B cell (primary cell): ENCODE results near the gene SYNDIG1L. TPM values are rescaled to one million over a fixed set of nuclear protein-coding genes. Genes with fewer than 3 reads are reported as not detected.

ENCODE experiments used
- ATAC-seq: fragments of 200-7000 bp; cut with Tn5 transposase; one replicate; pipeline ENCODE4 v1.10.0; 2021; ENCODE audit warnings: low read depth, mild to moderate bottlenecking, moderate number of reproducible peaks, moderate library complexity
- CTCF ChIA-PET: fragments of 350-600 bp; sonication (Branson Sonifier 250); formaldehyde crosslinking; loops from one replicate; lab custom pipeline; 2021; ENCODE audit warnings: antibody characterized with exemption, inconsistent platforms; lab: Charles Lee
- POLR2A ChIA-PET: fragments of 350-600 bp; sonication (Branson Sonifier 250); formaldehyde crosslinking; loops from one replicate; lab custom pipeline; 2021; ENCODE audit warnings: antibody characterized with exemption; lab: Charles Lee
- DNase-seq: peaks from one replicate; pipeline ENCODE4 v3.0.0; 2013
- H2AFZ ChIP-seq: 2 replicates; pipeline ENCODE4 v1.6.1; 2012; ENCODE audit warnings: mild to moderate bottlenecking, low read depth, low read length; ENCODE audit not compliant: insufficient read depth, poor library complexity, severe bottlenecking
- H3K27ac ChIP-seq, 2 donors: 1 replicate in 1 of 2; 2 replicates in 1 of 2; pipeline ENCODE4 v1.5.1; 2012 to 2013; ENCODE audit warnings: low read length in 2 of 2, mild to moderate bottlenecking in 2 of 2, moderate library complexity in 1 of 2
- H3K27me3 ChIP-seq, 4 experiments: fragments of 200-600 bp in 1 of 4; sonication (generic) in 1 of 4; replicated peaks in 1 of 4; 1 replicate in 2 of 4; 2 replicates in 2 of 4; pipeline versions ENCODE4 v1.6.1 to v1.7.0; 2013 to 2016; ENCODE audit warnings: low read length in 3 of 4, mild to moderate bottlenecking in 2 of 4, mixed read lengths in 1 of 4, moderate library complexity in 1 of 4; ENCODE audit not compliant: insufficient read depth in 4 of 4, control insufficient read depth in 3 of 4; ENCODE audit errors: control extremely low read depth in 1 of 4
- H3K36me3 ChIP-seq, 2 experiments: replicated peaks in 1 of 2; 1 replicate in 1 of 2; 2 replicates in 1 of 2; pipeline versions ENCODE4 v1.6.1 to v1.7.1; 2013; ENCODE audit warnings: low read length in 1 of 2; ENCODE audit not compliant: insufficient read depth in 2 of 2, control insufficient read depth in 1 of 2; ENCODE audit errors: control extremely low read depth in 1 of 2, extremely low read depth in 1 of 2
- H3K4me1 ChIP-seq, 2 donors: fragments of 200-600 bp in 1 of 2; sonication (generic) in 1 of 2; 1 replicate in 1 of 2; 2 replicates in 1 of 2; pipeline versions ENCODE4 v1.5.1 to v1.6.1; 2013 to 2017; ENCODE audit warnings: low read length in 2 of 2; ENCODE audit not compliant: control insufficient read depth in 2 of 2, insufficient read depth in 2 of 2
- H3K4me2 ChIP-seq: replicated peaks from 2 replicates; pipeline ENCODE3; 2012; ENCODE audit warnings: mild to moderate bottlenecking, low read depth, low read length; ENCODE audit not compliant: poor library complexity, severe bottlenecking
- H3K4me3 ChIP-seq, 5 experiments: fragments of 200-600 bp in 1 of 5; sonication (generic) in 1 of 5; 1 replicate in 3 of 5; 2 replicates in 2 of 5; pipeline versions ENCODE4 v1.5.1 to v1.7.0; 2011 to 2016; ENCODE audit warnings: low read length in 4 of 5, mild to moderate bottlenecking in 4 of 5, low read depth in 2 of 5, control low read depth in 1 of 5, moderate library complexity in 1 of 5; ENCODE audit not compliant: insufficient read depth in 1 of 5; ENCODE audit errors: control extremely low read depth in 1 of 5, extremely low read depth in 1 of 5
- H3K79me2 ChIP-seq: fragments of 200-600 bp; sonication (generic); one replicate; pipeline ENCODE4 v1.6.0; 2016; ENCODE audit warnings: low read length; ENCODE audit not compliant: control insufficient read depth, insufficient read depth
- H3K9ac ChIP-seq: fragments of 200-600 bp; sonication (generic); 2 replicates; pipeline ENCODE4 v1.6.1; 2017; ENCODE audit warnings: mild to moderate bottlenecking, low read length, moderate library complexity
- H3K9me3 ChIP-seq, 3 donors: one replicate each; pipeline versions ENCODE4 v1.6.1 to v1.7.1; 2013; ENCODE audit warnings: low read length in 2 of 3; ENCODE audit not compliant: control insufficient read depth in 2 of 3, insufficient read depth in 1 of 3; ENCODE audit errors: control extremely low read depth in 1 of 3
- H4K20me1 ChIP-seq: 2 replicates; pipeline ENCODE4 v1.6.0; 2012; ENCODE audit warnings: mild to moderate bottlenecking, low read length; ENCODE audit not compliant: insufficient read depth, control insufficient read depth, poor library complexity, severe bottlenecking
- H3K27ac Mint-ChIP-seq: one replicate; pipeline ENCODE4 v1.8.0; 2021; ENCODE audit warnings: mixed read lengths
- H3K27me3 Mint-ChIP-seq: one replicate; pipeline ENCODE4 v1.8.0; 2021; ENCODE audit warnings: mixed read lengths
- H3K4me1 Mint-ChIP-seq: one replicate; pipeline ENCODE4 v1.8.0; 2021; ENCODE audit warnings: mixed read lengths
- H3K4me3 Mint-ChIP-seq: one replicate; pipeline ENCODE4 v1.8.0; 2021; ENCODE audit warnings: mixed read lengths
- H3K9me3 Mint-ChIP-seq: one replicate; pipeline ENCODE4 v1.8.0; 2022; ENCODE audit warnings: mixed read lengths; ENCODE audit not compliant: insufficient read depth
- EZH2 ChIP-seq: IDR thresholded peaks from 2 replicates; pipeline ENCODE4 v1.6.1; 2012; ENCODE audit warnings: borderline replicate concordance, low read depth, mild to moderate bottlenecking, moderate library complexity, low read length; ENCODE audit not compliant: insufficient read depth, poor library complexity, severe bottlenecking
- WGBS: methylation state at CpG from one replicate; pipeline ENCODE4 v1.1.5; 2013; ENCODE audit warnings: missing lambda C conversion rate; ENCODE audit not compliant: insufficient coverage; 5-methylcytosine and 5-hydroxymethylcytosine counted together
- intact Hi-C: fragments of 100-400 bp; cut with micrococcal nuclease; formaldehyde crosslinking; loops from one replicate; pipeline ENCODE4 v1.10.0; 2022
- polyA minus RNA-seq: library from RNA; depleted of rRNA, polyadenylated mRNA; stranded (reverse); fragments of >200 nt; gene quantifications from 2 replicates; pipeline ENCODE4 v1.2.3, GENCODE V29; 2012
- polyA plus RNA-seq: library from polyadenylated mRNA; depleted of rRNA; stranded (reverse); fragments of >200 nt; gene quantifications from 2 replicates; pipeline ENCODE4 v1.2.3, GENCODE V29; 2012
- total RNA-seq, 2 donors: library from RNA; stranded (reverse); fragments of 120-200 nt in 1 of 2; gene quantifications; 1 replicate in 1 of 2; 2 replicates in 1 of 2; pipeline versions ENCODE4 v1.2.3 to v1.2.4, GENCODE V29; 2013 to 2022
- TF ChIP-seq, protein P1 (sequence below): fragments of 200-600 bp; IDR thresholded peaks from one replicate; pipeline ENCODE4 v1.8.0; 2022; ENCODE audit warnings: antibody characterized with exemption, mild to moderate bottlenecking

Gene SYNDIG1L
- not detected in 2 replicates for total RNA-seq
- 0.02 TPM for total RNA-seq (2013)
- polyA plus RNA-seq = 0.16 and 0.22 TPM in 2 replicates
- not detected in 2 replicates for polyA minus RNA-seq

DNA sequence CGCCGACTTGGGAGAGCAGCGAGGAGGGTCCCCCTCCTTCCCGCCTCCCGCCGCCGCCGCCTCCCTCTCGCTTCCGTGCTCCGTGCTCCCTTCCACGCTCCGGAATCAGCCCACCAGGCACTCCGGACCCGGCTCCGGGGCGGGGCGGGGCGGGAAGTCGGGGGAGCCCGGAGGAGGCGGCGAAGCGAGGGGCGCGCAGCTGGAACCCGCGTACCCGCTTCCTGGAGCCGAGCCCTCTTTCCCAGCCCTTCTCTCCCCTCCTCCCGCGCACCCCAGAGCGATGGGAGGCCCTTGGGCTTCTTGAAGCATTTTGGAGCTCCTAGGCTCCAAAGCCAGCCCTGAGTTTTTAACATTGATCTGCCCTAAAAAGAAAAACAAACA is at the start of gene SYNDIG1L:
SYNDIG1L (minus strand) TSS at position 9 of the 381 bp plus-strand sequence. CDS start 16,466 bp downstream, outside the sequence.
- Histone ChIP-seq H3K4me3 (no peak within 1 kb of the TSS), H3K4me1 (peaks cover 0 to 3% of the 10 kb centered on the region in 2 donors), H3K36me3 (no peaks in the 10 kb centered on the region), H2AFZ (no peak within 1 kb of the TSS), H3K9ac (no peak within 1 kb of the TSS), H3K27ac (no peak within 1 kb of the TSS), H4K20me1 (no peaks in the 10 kb centered on the region), H3K27me3 (peaks cover 0 to 33% (median 19%) of the 10 kb centered on the region in 4 experiments), H3K9me3 (peaks cover 0 to 10% (median 0%) of the 10 kb centered on the region in 3 donors), H3K4me2 (peak within 1 kb of the TSS; percentile 55), H3K79me2 (no peaks in the 10 kb centered on the region)
- intact Hi-C loops = no loop called here
- DNase-seq (no peak), ATAC-seq (no peak)
- Mint-ChIP-seq H3K4me3 (peak within 1 kb of the TSS; percentile 48), H3K27ac (no peak within 1 kb of the TSS), H3K9me3 (no peaks in the 10 kb centered on the region), H3K27me3 (peaks cover 61% of the 10 kb centered on the region), H3K4me1 (peaks cover 2% of the 10 kb centered on the region)
- TF ChIP-seq, protein P1, sequence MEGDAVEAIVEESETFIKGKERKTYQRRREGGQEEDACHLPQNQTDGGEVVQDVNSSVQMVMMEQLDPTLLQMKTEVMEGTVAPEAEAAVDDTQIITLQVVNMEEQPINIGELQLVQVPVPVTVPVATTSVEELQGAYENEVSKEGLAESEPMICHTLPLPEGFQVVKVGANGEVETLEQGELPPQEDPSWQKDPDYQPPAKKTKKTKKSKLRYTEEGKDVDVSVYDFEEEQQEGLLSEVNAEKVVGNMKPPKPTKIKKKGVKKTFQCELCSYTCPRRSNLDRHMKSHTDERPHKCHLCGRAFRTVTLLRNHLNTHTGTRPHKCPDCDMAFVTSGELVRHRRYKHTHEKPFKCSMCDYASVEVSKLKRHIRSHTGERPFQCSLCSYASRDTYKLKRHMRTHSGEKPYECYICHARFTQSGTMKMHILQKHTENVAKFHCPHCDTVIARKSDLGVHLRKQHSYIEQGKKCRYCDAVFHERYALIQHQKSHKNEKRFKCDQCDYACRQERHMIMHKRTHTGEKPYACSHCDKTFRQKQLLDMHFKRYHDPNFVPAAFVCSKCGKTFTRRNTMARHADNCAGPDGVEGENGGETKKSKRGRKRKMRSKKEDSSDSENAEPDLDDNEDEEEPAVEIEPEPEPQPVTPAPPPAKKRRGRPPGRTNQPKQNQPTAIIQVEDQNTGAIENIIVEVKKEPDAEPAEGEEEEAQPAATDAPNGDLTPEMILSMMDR = no peak
- TF ChIP-seq EZH2 = no peak
- POLR2A ChIA-PET = no interaction called here
- CTCF ChIA-PET = interaction anchor here (3.1 kb wide), 1 partner anchor 53 kb away, joined by 8 read pairs; no protein-coding TSS in a partner anchor
- 11% methylated on average over 33 of the region's 33 CpGs for WGBS

DNA sequence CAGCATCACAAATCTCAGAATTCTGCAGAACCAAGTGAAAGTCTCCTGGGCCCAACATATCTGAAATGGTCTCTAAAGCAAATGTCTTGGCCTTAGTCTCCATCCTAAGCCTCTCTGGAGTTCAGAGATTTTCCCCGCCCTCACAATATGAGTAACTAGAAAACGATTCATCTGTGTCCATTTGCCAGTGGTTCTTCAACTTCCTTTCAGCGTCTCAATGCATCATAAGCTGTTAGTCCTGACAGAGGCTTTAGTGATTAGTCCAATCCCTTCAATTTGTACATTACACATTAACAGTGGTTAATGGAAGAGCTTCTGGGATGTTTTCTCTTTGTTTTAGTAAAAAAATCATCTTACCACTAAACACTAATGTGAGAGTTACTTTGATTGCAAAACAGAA is 49.7 kb upstream of the SYNDIG1L start:
- Histone ChIP-seq H2AFZ (no peak overlapping the region), H3K36me3 (peaks cover 0 to 34% of the 10 kb centered on the region in 2 experiments), H3K27me3 (no peaks in the 10 kb centered on the region), H3K4me3 (no peak overlapping the region), H3K79me2 (no peaks in the 10 kb centered on the region), H4K20me1 (no peaks in the 10 kb centered on the region), H3K9me3 (no peaks in the 10 kb centered on the region), H3K4me1 (no peaks in the 10 kb centered on the region), H3K9ac (no peak overlapping the region), H3K4me2 (no peak overlapping the region), H3K27ac (no peak overlapping the region)
- TF ChIP-seq EZH2 = no peak
- TF ChIP-seq, protein P1 = no peak
- no peaks in the 10 kb centered on the region for H3K4me1 Mint-ChIP-seq
- intact Hi-C loops = no loop called here
- no peak overlapping the region for H3K4me3 Mint-ChIP-seq
- CTCF ChIA-PET = interaction anchor here (0.9 kb wide), 2 partner anchors 107 to 113 kb away, joined by 3 to 4 read pairs; no protein-coding TSS in a partner anchor
- H3K9me3 Mint-ChIP-seq = no peaks in the 10 kb centered on the region
- H3K27me3 Mint-ChIP-seq = no peaks in the 10 kb centered on the region
- DNase-seq (no peak), ATAC-seq (no peak)
- WGBS = no CpG with 5 or more reads among the region's 3 CpGs
- POLR2A ChIA-PET = no interaction called here
- no peak overlapping the region for H3K27ac Mint-ChIP-seq
